MCF 10A (cell line): ENCODE measurements around the gene SCRG1. TPM values are rescaled to one million over a fixed set of nuclear protein-coding genes. Genes with fewer than 3 reads are reported as not detected.

Experiments
- BruUV-seq: library from RNA; stranded (reverse); fragments of 400-500 nt; replicated peaks from 2 replicates; lab custom pipeline; 2021; lab: Mats Ljungman, UMichigan
- CTCF ChIA-PET: fragments of 300-600 bp; sonication (Branson Sonifier 250); formaldehyde crosslinking; extraction: SDS; loops from one replicate; lab custom pipeline; 2021; ENCODE audit warnings: antibody characterized with exemption, inconsistent platforms; lab: Yijun Ruan, JAX
- POLR2A ChIA-PET: fragments of 300-600, 350-650 bp; sonication (Branson Sonifier 250); formaldehyde crosslinking; extraction: SDS; loops from one replicate; lab custom pipeline; 2020; ENCODE audit warnings: antibody characterized with exemption, inconsistent platforms; lab: Yijun Ruan, JAX
- DNase-seq: peaks from one replicate; pipeline ENCODE4 v3.0.0-alpha.2; 2018; ENCODE audit not compliant: unreplicated experiment
- H3K27ac Mint-ChIP-seq: one replicate; pipeline ENCODE4 v1.8.0; 2022; ENCODE audit warnings: mild to moderate bottlenecking, low read depth, mixed read lengths; ENCODE audit not compliant: unreplicated experiment
- H3K27me3 Mint-ChIP-seq: one replicate; pipeline ENCODE4 v1.8.0; 2022; ENCODE audit warnings: mixed read lengths; ENCODE audit not compliant: insufficient read depth, unreplicated experiment
- H3K36me3 Mint-ChIP-seq: one replicate; pipeline ENCODE4 v1.8.0; 2022; ENCODE audit warnings: mild to moderate bottlenecking, moderate library complexity, mixed read lengths; ENCODE audit not compliant: insufficient read depth, unreplicated experiment
- H3K4me1 Mint-ChIP-seq: one replicate; pipeline ENCODE4 v1.8.0; 2022; ENCODE audit warnings: mixed read lengths; ENCODE audit not compliant: insufficient read depth, unreplicated experiment
- H3K4me3 Mint-ChIP-seq: one replicate; pipeline ENCODE4 v1.8.0; 2022; ENCODE audit warnings: mild to moderate bottlenecking, moderate library complexity, mixed read lengths; ENCODE audit not compliant: unreplicated experiment
- H3K9me3 Mint-ChIP-seq: one replicate; pipeline ENCODE4 v1.8.0; 2022; ENCODE audit warnings: mixed read lengths; ENCODE audit not compliant: unreplicated experiment
- CTCF ChIP-seq: fragments of 200-600 bp; IDR thresholded peaks from one replicate; pipeline ENCODE4 v1.8.0; 2022; ENCODE audit warnings: antibody characterized with exemption, mild to moderate bottlenecking; ENCODE audit not compliant: unreplicated experiment
- intact Hi-C: fragments of 100-400 bp; cut with micrococcal nuclease; formaldehyde crosslinking; loops from 2 replicates; pipeline ENCODE4 v1.14.1; 2022
- total RNA-seq: library from RNA; stranded (reverse); gene quantifications from 2 replicates; pipeline ENCODE4 v1.2.3, GENCODE V29; 2022

SCRG1 gene
- total RNA-seq, 1 experiment from 2014 or later: not detected

GRCh38 chr4:173415092-173415491 is 16.2 kb upstream of the SCRG1 start:
- peak; percentile 91 for DNase-seq
- Mint-ChIP-seq H3K9me3 (no peaks in the 10 kb centered on the region), H3K4me3 (peak overlapping the region; percentile 17), H3K4me1 (peaks cover 52% of the 10 kb centered on the region), H3K27me3 (no peaks in the 10 kb centered on the region), H3K36me3 (no peaks in the 10 kb centered on the region), H3K27ac (peak overlapping the region; percentile 37)
- POLR2A ChIA-PET: interaction anchor here (1.3 to 9.8 kb wide), 4 partner anchors 28 to 95 kb away, joined by 3 to 183 read pairs (median 68); partner anchors contain the start of genes HMGB2 and SAP30
- TF ChIP-seq CTCF: no peak
- CTCF ChIA-PET: interaction anchor here (1.0 to 7.4 kb wide), 7 partner anchors 13 to 95 kb away, joined by 4 to 124 read pairs (median 14); partner anchors contain the start of genes HMGB2 and SAP30
- no TSS peak for BruUV-seq
- intact Hi-C loops: loop anchor here (5.0 to 10.0 kb wide), 2 partner anchors 240 to 388 kb away; no protein-coding TSS in a partner anchor

GRCh38 chr4:173414456-173414855 is 15.5 kb upstream of the SCRG1 start:
- Mint-ChIP-seq H3K4me3 (peak overlapping the region; percentile 17), H3K27ac (peak overlapping the region; percentile 37), H3K9me3 (no peaks in the 10 kb centered on the region), H3K36me3 (no peaks in the 10 kb centered on the region), H3K27me3 (no peaks in the 10 kb centered on the region), H3K4me1 (peaks cover 53% of the 10 kb centered on the region)
- intact Hi-C loops: loop anchor here (10.0 kb wide), 1 partner anchor 240 kb away; no protein-coding TSS in a partner anchor
- TF ChIP-seq CTCF: no peak
- no TSS peak for BruUV-seq
- ChIA-PET POLR2A (interaction anchor here (1.3 to 9.8 kb wide), 4 partner anchors 27 to 94 kb away, joined by 3 to 183 read pairs (median 68); partner anchors contain the start of genes HMGB2 and SAP30), CTCF (interaction anchor here (0.6 to 7.4 kb wide), 5 partner anchors 39 to 94 kb away, joined by 3 to 124 read pairs (median 14); partner anchors contain the start of genes HMGB2 and SAP30)
- no peak for DNase-seq

- Mint-ChIP-seq H3K27me3 (no peaks in the 10 kb centered on the region), H3K27ac (peak overlapping the region; percentile 40), H3K9me3 (no peaks in the 10 kb centered on the region), H3K4me1 (peaks cover 58% of the 10 kb centered on the region), H3K4me3 (peak overlapping the region; percentile 21), H3K36me3 (no peaks in the 10 kb centered on the region)
- intact Hi-C loops: loop anchor here (10.0 kb wide), 1 partner anchor 238 kb away; no protein-coding TSS in a partner anchor
- peak; percentile 79 for DNase-seq
- ChIA-PET CTCF (interaction anchor here (0.5 to 7.1 kb wide), 11 partner anchors 25 to 707 kb away, joined by 3 to 78 read pairs (median 5); partner anchors contain the start of gene HMGB2), POLR2A (interaction anchor here (1.0 to 9.8 kb wide), 5 partner anchors 11 to 94 kb away, joined by 3 to 183 read pairs (median 6); partner anchors contain the start of genes HMGB2 and SAP30)
- no peak for TF ChIP-seq CTCF
- BruUV-seq: no TSS peak
Observed at GRCh38 chr4:173413036-173413435, 14.1 kb upstream of the SCRG1 start.

- Mint-ChIP-seq H3K36me3 (peaks cover 8% of the 10 kb centered on the region), H3K27ac (peak overlapping the region; percentile 43), H3K4me3 (no peak overlapping the region), H3K9me3 (no peaks in the 10 kb centered on the region), H3K27me3 (no peaks in the 10 kb centered on the region), H3K4me1 (peaks cover 56% of the 10 kb centered on the region)
- no TSS peak for BruUV-seq
- CTCF ChIA-PET: interaction anchor here (0.7 to 3.0 kb wide), 4 partner anchors 9 to 92 kb away, joined by 3 to 23 read pairs (median 6); no protein-coding TSS in a partner anchor
- POLR2A ChIA-PET: interaction anchor here (1.6 to 9.8 kb wide), 3 partner anchors 9 to 78 kb away, joined by 3 to 183 read pairs (median 109); partner anchors contain the start of genes HMGB2 and SAP30
- DNase-seq: peak; percentile 60
- no peak for TF ChIP-seq CTCF
- intact Hi-C loops: loop anchor here (10.0 kb wide), 1 partner anchor 236 kb away; no protein-coding TSS in a partner anchor
Observed at GRCh38 chr4:173411106-173411693, 12.3 kb upstream of the SCRG1 start.
